ENCODE results near the gene ERCC6L.

The ERCC6L gene

GRCh38 chrX:72276478-72276953 is 37.7 kb upstream of the ERCC6L start:
- no peak for TF ChIP-seq SPI1 (IDR thresholded peaks at IDR 0.05; ENCODE audit: borderline replicate concordance, low read depth)
- TF ChIP-seq GABPA (IDR thresholded peaks at IDR 0.05; ENCODE audit: low read depth), result no peak
- TF ChIP-seq, protein P1, sequence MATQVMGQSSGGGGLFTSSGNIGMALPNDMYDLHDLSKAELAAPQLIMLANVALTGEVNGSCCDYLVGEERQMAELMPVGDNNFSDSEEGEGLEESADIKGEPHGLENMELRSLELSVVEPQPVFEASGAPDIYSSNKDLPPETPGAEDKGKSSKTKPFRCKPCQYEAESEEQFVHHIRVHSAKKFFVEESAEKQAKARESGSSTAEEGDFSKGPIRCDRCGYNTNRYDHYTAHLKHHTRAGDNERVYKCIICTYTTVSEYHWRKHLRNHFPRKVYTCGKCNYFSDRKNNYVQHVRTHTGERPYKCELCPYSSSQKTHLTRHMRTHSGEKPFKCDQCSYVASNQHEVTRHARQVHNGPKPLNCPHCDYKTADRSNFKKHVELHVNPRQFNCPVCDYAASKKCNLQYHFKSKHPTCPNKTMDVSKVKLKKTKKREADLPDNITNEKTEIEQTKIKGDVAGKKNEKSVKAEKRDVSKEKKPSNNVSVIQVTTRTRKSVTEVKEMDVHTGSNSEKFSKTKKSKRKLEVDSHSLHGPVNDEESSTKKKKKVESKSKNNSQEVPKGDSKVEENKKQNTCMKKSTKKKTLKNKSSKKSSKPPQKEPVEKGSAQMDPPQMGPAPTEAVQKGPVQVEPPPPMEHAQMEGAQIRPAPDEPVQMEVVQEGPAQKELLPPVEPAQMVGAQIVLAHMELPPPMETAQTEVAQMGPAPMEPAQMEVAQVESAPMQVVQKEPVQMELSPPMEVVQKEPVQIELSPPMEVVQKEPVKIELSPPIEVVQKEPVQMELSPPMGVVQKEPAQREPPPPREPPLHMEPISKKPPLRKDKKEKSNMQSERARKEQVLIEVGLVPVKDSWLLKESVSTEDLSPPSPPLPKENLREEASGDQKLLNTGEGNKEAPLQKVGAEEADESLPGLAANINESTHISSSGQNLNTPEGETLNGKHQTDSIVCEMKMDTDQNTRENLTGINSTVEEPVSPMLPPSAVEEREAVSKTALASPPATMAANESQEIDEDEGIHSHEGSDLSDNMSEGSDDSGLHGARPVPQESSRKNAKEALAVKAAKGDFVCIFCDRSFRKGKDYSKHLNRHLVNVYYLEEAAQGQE (IDR thresholded peaks at IDR 0.05; ENCODE audit: insufficient replicate concordance, low read depth), result no peak
- TF ChIP-seq, protein P2, sequence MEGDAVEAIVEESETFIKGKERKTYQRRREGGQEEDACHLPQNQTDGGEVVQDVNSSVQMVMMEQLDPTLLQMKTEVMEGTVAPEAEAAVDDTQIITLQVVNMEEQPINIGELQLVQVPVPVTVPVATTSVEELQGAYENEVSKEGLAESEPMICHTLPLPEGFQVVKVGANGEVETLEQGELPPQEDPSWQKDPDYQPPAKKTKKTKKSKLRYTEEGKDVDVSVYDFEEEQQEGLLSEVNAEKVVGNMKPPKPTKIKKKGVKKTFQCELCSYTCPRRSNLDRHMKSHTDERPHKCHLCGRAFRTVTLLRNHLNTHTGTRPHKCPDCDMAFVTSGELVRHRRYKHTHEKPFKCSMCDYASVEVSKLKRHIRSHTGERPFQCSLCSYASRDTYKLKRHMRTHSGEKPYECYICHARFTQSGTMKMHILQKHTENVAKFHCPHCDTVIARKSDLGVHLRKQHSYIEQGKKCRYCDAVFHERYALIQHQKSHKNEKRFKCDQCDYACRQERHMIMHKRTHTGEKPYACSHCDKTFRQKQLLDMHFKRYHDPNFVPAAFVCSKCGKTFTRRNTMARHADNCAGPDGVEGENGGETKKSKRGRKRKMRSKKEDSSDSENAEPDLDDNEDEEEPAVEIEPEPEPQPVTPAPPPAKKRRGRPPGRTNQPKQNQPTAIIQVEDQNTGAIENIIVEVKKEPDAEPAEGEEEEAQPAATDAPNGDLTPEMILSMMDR (IDR thresholded peaks at IDR 0.05; ENCODE audit: insufficient read depth, low read length), result no peak
- TF ChIP-seq POLR2AphosphoS5 (IDR thresholded peaks at IDR 0.05; ENCODE audit: low read depth), result no peak
- Histone ChIP-seq H3K27ac (replicated peaks) (peak overlapping the region; percentile 90), H3K4me3 (replicated peaks; ENCODE audit: insufficient read depth, low read length) (peak overlapping the region; percentile 58), H3K27me3 (ENCODE audit: insufficient read depth, poor library complexity, severe bottlenecking) (no peaks in the 10 kb centered on the region)
- no peak for DNase-seq (ENCODE audit: low read depth in 1 of 2, low spot score in 1 of 2)

DNA sequence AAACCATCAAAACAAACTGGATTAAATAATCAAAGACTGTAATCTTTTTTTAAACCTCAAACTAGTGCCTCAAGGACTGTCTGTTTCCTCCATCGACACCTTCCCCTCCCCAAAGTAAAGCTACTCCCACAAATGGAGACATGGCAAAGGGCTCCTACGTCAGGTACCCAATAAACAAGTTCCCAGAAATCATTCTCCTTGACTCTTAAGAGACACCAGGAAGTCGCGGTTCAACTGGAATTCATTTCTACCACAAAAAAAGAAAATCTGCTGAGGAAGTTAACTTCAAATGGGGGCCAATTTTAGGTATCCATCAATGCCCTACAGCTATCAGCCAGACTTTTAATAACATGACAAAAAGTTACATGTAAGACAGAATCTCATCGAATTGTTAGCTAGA is 35.7 kb upstream of the ERCC6L start:
- DNase-seq (ENCODE audit: low read depth in 1 of 2, low spot score in 1 of 2), result no peak
- 0 out of 2 replicates have a peak overlapping the region, but pooled peaks have one; percentile 90 for H3K27ac ChIP-seq (replicated peaks)
- peak overlapping the region; percentile 58 for H3K4me3 ChIP-seq (replicated peaks; ENCODE audit: insufficient read depth, low read length)

GRCh38 chrX:72273718-72274117 is 34.9 kb upstream of the ERCC6L start:
- no peak overlapping the region for H3K4me3 ChIP-seq (replicated peaks; ENCODE audit: insufficient read depth, low read length)
- DNase-seq (ENCODE audit: low read depth in 1 of 2, low spot score in 1 of 2), result no peak
- TF ChIP-seq GABPA (IDR thresholded peaks at IDR 0.05; ENCODE audit: low read depth) (no peak), POLR2AphosphoS5 (IDR thresholded peaks at IDR 0.05; ENCODE audit: low read depth) (no peak)
- H3K27me3 ChIP-seq (ENCODE audit: insufficient read depth, poor library complexity, severe bottlenecking), result no peaks in the 10 kb centered on the region
- H3K27ac ChIP-seq (replicated peaks), result no peak overlapping the region

More for the DNA sequence above, 35.7 kb upstream of the ERCC6L start:
- TF ChIP-seq, protein P1 (IDR thresholded peaks at IDR 0.05; ENCODE audit: insufficient replicate concordance, low read depth), result no peak
- no peaks in the 10 kb centered on the region for H3K27me3 ChIP-seq (ENCODE audit: insufficient read depth, poor library complexity, severe bottlenecking)

DNA sequence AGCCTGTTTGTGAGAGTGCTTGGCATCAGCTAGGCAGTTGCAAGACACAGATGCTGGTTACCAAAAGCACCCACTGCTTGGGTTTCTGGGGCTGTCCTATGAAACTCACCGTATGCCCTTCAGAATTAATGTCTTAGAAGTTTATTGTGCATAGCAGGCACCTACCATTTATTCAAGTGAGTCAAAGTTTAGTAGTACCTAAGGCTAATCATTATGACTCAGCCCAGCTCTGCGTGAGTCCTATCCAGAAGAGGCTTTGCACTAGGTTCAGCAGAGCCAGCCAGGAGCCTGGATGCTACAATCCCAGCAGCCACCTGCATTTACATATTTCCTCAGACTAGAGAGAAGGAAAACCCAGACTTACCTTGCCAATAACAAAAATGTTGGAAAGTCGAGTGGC is 34.0 kb upstream of the ERCC6L start:
- Histone ChIP-seq H3K27ac (replicated peaks) (no peak overlapping the region), H3K27me3 (ENCODE audit: insufficient read depth, poor library complexity, severe bottlenecking) (no peaks in the 10 kb centered on the region), H3K4me3 (replicated peaks; ENCODE audit: insufficient read depth, low read length) (no peak overlapping the region)
- DNase-seq (ENCODE audit: low read depth in 1 of 2, low spot score in 1 of 2), result no peak
- TF ChIP-seq, protein P2 (IDR thresholded peaks at IDR 0.05; ENCODE audit: insufficient read depth, low read length), result no peak
- TF ChIP-seq POLR2AphosphoS5 (IDR thresholded peaks at IDR 0.05; ENCODE audit: low read depth) (no peak), GABPA (IDR thresholded peaks at IDR 0.05; ENCODE audit: low read depth) (no peak), SPI1 (IDR thresholded peaks at IDR 0.05; ENCODE audit: borderline replicate concordance, low read depth) (no peak)
- TF ChIP-seq, protein P1 (IDR thresholded peaks at IDR 0.05; ENCODE audit: insufficient replicate concordance, low read depth), result no peak
